MCF 10A (cell line): ENCODE data around the gene B3GNT5. TPM values are rescaled to one million over a fixed set of nuclear protein-coding genes. Genes with fewer than 3 reads are reported as not detected.

Source experiments
- BruUV-seq: library from RNA; stranded (reverse); fragments of 400-500 nt; replicated peaks from 2 replicates; lab custom pipeline; 2021; lab: Mats Ljungman, UMichigan
- CTCF ChIA-PET: fragments of 300-600 bp; sonication (Branson Sonifier 250); formaldehyde crosslinking; extraction: SDS; loops from one replicate; lab custom pipeline; 2021; ENCODE audit warnings: antibody characterized with exemption, inconsistent platforms; lab: Yijun Ruan, JAX
- POLR2A ChIA-PET: fragments of 300-600, 350-650 bp; sonication (Branson Sonifier 250); formaldehyde crosslinking; extraction: SDS; loops from one replicate; lab custom pipeline; 2020; ENCODE audit warnings: antibody characterized with exemption, inconsistent platforms; lab: Yijun Ruan, JAX
- DNase-seq: peaks from one replicate; pipeline ENCODE4 v3.0.0-alpha.2; 2018; ENCODE audit not compliant: unreplicated experiment
- H3K27ac Mint-ChIP-seq: one replicate; pipeline ENCODE4 v1.8.0; 2022; ENCODE audit warnings: mild to moderate bottlenecking, low read depth, mixed read lengths; ENCODE audit not compliant: unreplicated experiment
- H3K27me3 Mint-ChIP-seq: one replicate; pipeline ENCODE4 v1.8.0; 2022; ENCODE audit warnings: mixed read lengths; ENCODE audit not compliant: insufficient read depth, unreplicated experiment
- H3K36me3 Mint-ChIP-seq: one replicate; pipeline ENCODE4 v1.8.0; 2022; ENCODE audit warnings: mild to moderate bottlenecking, moderate library complexity, mixed read lengths; ENCODE audit not compliant: insufficient read depth, unreplicated experiment
- H3K4me1 Mint-ChIP-seq: one replicate; pipeline ENCODE4 v1.8.0; 2022; ENCODE audit warnings: mixed read lengths; ENCODE audit not compliant: insufficient read depth, unreplicated experiment
- H3K4me3 Mint-ChIP-seq: one replicate; pipeline ENCODE4 v1.8.0; 2022; ENCODE audit warnings: mild to moderate bottlenecking, moderate library complexity, mixed read lengths; ENCODE audit not compliant: unreplicated experiment
- H3K9me3 Mint-ChIP-seq: one replicate; pipeline ENCODE4 v1.8.0; 2022; ENCODE audit warnings: mixed read lengths; ENCODE audit not compliant: unreplicated experiment
- intact Hi-C: fragments of 100-400 bp; cut with micrococcal nuclease; formaldehyde crosslinking; loops from 2 replicates; pipeline ENCODE4 v1.14.1; 2022
- total RNA-seq: library from RNA; stranded (reverse); gene quantifications from 2 replicates; pipeline ENCODE4 v1.2.3, GENCODE V29; 2022
- TF ChIP-seq, protein P1 (sequence below): fragments of 200-600 bp; IDR thresholded peaks from one replicate; pipeline ENCODE4 v1.8.0; 2022; ENCODE audit warnings: antibody characterized with exemption, mild to moderate bottlenecking; ENCODE audit not compliant: unreplicated experiment

B3GNT5 gene
- total RNA-seq, 1 experiment from 2014 or later = 80.1 TPM

DNA sequence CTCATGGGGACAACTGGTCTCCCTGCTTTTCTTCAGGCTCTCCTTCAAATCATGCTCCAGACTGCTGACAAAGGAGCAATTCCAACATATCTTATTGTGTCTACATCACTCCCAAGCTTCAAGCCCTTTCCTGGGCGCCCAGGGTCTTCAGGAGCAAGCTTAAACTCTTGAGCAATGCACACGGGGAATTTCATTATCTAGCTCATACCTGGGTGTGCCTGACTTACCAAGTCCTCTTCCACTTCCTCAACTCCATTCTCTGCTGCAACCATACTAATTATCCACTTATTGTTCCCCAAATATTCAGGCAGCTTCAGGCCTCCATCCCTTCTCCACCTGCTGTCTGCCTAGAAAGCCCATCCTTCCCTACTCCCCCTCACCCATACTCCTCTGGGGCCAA, 50.6 kb downstream of the B3GNT5 start:
- H3K27me3 Mint-ChIP-seq = no peaks in the 10 kb centered on the region
- H3K9me3 Mint-ChIP-seq = no peaks in the 10 kb centered on the region
- no TSS peak for BruUV-seq
- intact Hi-C loops = no loop called here
- H3K4me1 Mint-ChIP-seq = peaks cover 24% of the 10 kb centered on the region
- TF ChIP-seq, protein P1, sequence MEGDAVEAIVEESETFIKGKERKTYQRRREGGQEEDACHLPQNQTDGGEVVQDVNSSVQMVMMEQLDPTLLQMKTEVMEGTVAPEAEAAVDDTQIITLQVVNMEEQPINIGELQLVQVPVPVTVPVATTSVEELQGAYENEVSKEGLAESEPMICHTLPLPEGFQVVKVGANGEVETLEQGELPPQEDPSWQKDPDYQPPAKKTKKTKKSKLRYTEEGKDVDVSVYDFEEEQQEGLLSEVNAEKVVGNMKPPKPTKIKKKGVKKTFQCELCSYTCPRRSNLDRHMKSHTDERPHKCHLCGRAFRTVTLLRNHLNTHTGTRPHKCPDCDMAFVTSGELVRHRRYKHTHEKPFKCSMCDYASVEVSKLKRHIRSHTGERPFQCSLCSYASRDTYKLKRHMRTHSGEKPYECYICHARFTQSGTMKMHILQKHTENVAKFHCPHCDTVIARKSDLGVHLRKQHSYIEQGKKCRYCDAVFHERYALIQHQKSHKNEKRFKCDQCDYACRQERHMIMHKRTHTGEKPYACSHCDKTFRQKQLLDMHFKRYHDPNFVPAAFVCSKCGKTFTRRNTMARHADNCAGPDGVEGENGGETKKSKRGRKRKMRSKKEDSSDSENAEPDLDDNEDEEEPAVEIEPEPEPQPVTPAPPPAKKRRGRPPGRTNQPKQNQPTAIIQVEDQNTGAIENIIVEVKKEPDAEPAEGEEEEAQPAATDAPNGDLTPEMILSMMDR = no peak
- DNase-seq = no peak
- no peak overlapping the region for H3K27ac Mint-ChIP-seq
- POLR2A ChIA-PET = interaction anchor here (0.7 to 2.6 kb wide), 4 partner anchors 12 to 79 kb away, joined by 3 to 7 read pairs (median 4); no protein-coding TSS in a partner anchor
- H3K36me3 Mint-ChIP-seq = peaks cover 9% of the 10 kb centered on the region
- CTCF ChIA-PET = interaction anchor here (0.7 kb wide), 2 partner anchors 12 to 20 kb away, joined by 3 read pairs; no protein-coding TSS in a partner anchor
- no peak overlapping the region for H3K4me3 Mint-ChIP-seq

- CTCF ChIA-PET = interaction anchor here (0.7 kb wide), 1 partner anchor 63 kb away, joined by 3 read pairs; no protein-coding TSS in a partner anchor
- Mint-ChIP-seq H3K9me3 (no peaks in the 10 kb centered on the region), H3K4me1 (peaks cover 11% of the 10 kb centered on the region), H3K27me3 (no peaks in the 10 kb centered on the region), H3K36me3 (peaks cover 4% of the 10 kb centered on the region), H3K27ac (no peak overlapping the region), H3K4me3 (no peak overlapping the region)
- no peak for DNase-seq
- POLR2A ChIA-PET = interaction anchor here (0.8 to 1.0 kb wide), 2 partner anchors 15 to 18 kb away, joined by 3 to 5 read pairs; no protein-coding TSS in a partner anchor
- TF ChIP-seq, protein P1 = no peak
- no TSS peak for BruUV-seq
- intact Hi-C loops = no loop called here
Measured at GRCh38 chr3:183306798-183307671, 54.0 kb downstream of the B3GNT5 start.

GRCh38 chr3:183307749-183308148, 54.7 kb downstream of the B3GNT5 start:
- H3K9me3 Mint-ChIP-seq = no peaks in the 10 kb centered on the region
- CTCF ChIA-PET = no interaction called here
- H3K4me1 Mint-ChIP-seq = peaks cover 11% of the 10 kb centered on the region
- TF ChIP-seq, protein P1 = no peak
- no peak overlapping the region for H3K4me3 Mint-ChIP-seq
- peaks cover 4% of the 10 kb centered on the region for H3K36me3 Mint-ChIP-seq
- H3K27me3 Mint-ChIP-seq = no peaks in the 10 kb centered on the region
- BruUV-seq = no TSS peak
- intact Hi-C loops = no loop called here
- POLR2A ChIA-PET = interaction anchor here (0.6 to 1.3 kb wide), 4 partner anchors 10 to 63 kb away, joined by 3 to 5 read pairs (median 3); no protein-coding TSS in a partner anchor
- no peak for DNase-seq
- H3K27ac Mint-ChIP-seq = no peak overlapping the region

- no TSS peak for BruUV-seq
- H3K4me3 Mint-ChIP-seq = no peak overlapping the region
- intact Hi-C loops = no loop called here
- H3K4me1 Mint-ChIP-seq = peaks cover 5% of the 10 kb centered on the region
- TF ChIP-seq, protein P1 = no peak
- H3K36me3 Mint-ChIP-seq = no peaks in the 10 kb centered on the region
- no peak for DNase-seq
- H3K27ac Mint-ChIP-seq = no peak overlapping the region
- ChIA-PET POLR2A (interaction anchor here (0.5 to 1.3 kb wide), 4 partner anchors 9 to 62 kb away, joined by 3 to 5 read pairs (median 3); no protein-coding TSS in a partner anchor), CTCF (no interaction called here)
- no peaks in the 10 kb centered on the region for H3K27me3 Mint-ChIP-seq
- no peaks in the 10 kb centered on the region for H3K9me3 Mint-ChIP-seq
Measured at GRCh38 chr3:183308751-183309150, 55.7 kb downstream of the B3GNT5 start.
